ENCODE results near the gene BIN1. TPM values are rescaled to one million over a fixed set of nuclear protein-coding genes. Genes with fewer than 3 reads are reported as not detected.

Gene BIN1
- total RNA-seq, 4 donors from 2014 or later: 36.1 to 101 (median 53.9) TPM

GRCh38 chr2:127139766-127140165, 32.8 kb upstream of the BIN1 start:
- H3K4me3 ChIP-seq: no peak overlapping the region
- H3K9me3 ChIP-seq: no peaks in the 10 kb centered on the region
- no peak overlapping the region for H3K27ac ChIP-seq
- ATAC-seq: no peak
- H3K27me3 ChIP-seq: no peaks in the 10 kb centered on the region
- H3K4me1 ChIP-seq: peaks cover 0 to 22% (median 10%) of the 10 kb centered on the region in 3 donors
- no peak for TF ChIP-seq CTCF (IDR thresholded peaks at IDR 0.05)
- no peak for TF ChIP-seq POLR2A (IDR thresholded peaks at IDR 0.05)
- no peak for TF ChIP-seq EP300 (IDR thresholded peaks at IDR 0.05)
- TF ChIP-seq POLR2AphosphoS5 (IDR thresholded peaks at IDR 0.05): no peak
- 59 to 67% methylated on average over 2 of the region's 2 CpGs for WGBS, 2 donors (ENCODE audit: low coverage in 1 of 2)
- no peaks in the 10 kb centered on the region for H3K36me3 ChIP-seq

DNA sequence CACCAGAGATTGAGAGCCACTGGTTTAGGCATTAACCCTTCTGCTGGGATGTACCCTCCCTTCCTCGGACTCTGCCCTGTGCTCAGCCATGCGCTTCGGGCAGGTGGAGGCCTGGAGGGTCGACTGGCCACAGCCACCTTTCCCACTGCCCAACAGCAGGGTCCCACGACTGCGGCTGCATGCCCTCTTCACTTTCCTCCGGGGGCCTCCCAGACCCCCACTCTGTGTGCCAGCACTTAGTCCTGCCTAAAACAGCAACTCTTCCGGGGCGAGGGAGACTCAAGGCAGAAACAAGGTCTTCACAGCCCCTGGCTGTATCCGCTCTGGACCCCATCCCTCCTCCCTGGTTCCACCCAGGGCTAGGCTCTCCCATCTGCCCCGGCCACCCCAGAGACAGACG, 31.3 kb upstream of the BIN1 start:
- no peaks in the 10 kb centered on the region for H3K36me3 ChIP-seq
- no peak for ATAC-seq
- 83 to 100% methylated on average over 2 to 3 of the region's 12 CpGs for WGBS, 2 donors (ENCODE audit: low coverage in 1 of 2)
- H3K4me3 ChIP-seq: no peak overlapping the region
- H3K4me1 ChIP-seq: peaks cover 0 to 7% (median 0%) of the 10 kb centered on the region in 3 donors
- no peak overlapping the region for H3K27ac ChIP-seq
- H3K9me3 ChIP-seq: no peaks in the 10 kb centered on the region
- TF ChIP-seq POLR2AphosphoS5 (IDR thresholded peaks at IDR 0.05) (no peak), POLR2A (IDR thresholded peaks at IDR 0.05) (no peak), CTCF (IDR thresholded peaks at IDR 0.05) (no peak), EP300 (IDR thresholded peaks at IDR 0.05) (no peak)
- H3K27me3 ChIP-seq: no peaks in the 10 kb centered on the region

GRCh38 chr2:127137741-127138140, 30.8 kb upstream of the BIN1 start:
- H3K9me3 ChIP-seq: no peaks in the 10 kb centered on the region
- ATAC-seq: no peak
- H3K36me3 ChIP-seq: no peaks in the 10 kb centered on the region
- no peak overlapping the region for H3K27ac ChIP-seq
- WGBS, 2 donors (ENCODE audit: low coverage in 1 of 2): 83% methylated on average over 1 of the region's 15 CpGs; no CpG with 5 or more reads in 1 of the 2 donors
- TF ChIP-seq CTCF (IDR thresholded peaks at IDR 0.05): no peak
- TF ChIP-seq EP300 (IDR thresholded peaks at IDR 0.05): no peak
- TF ChIP-seq POLR2AphosphoS5 (IDR thresholded peaks at IDR 0.05): no peak
- peaks cover 0 to 1% (median 0%) of the 10 kb centered on the region in 3 donors for H3K4me1 ChIP-seq
- no peak overlapping the region for H3K4me3 ChIP-seq
- H3K27me3 ChIP-seq: no peaks in the 10 kb centered on the region

- no peaks in the 10 kb centered on the region for H3K9me3 ChIP-seq
- no peak for ATAC-seq
- H3K27ac ChIP-seq: no peak overlapping the region
- whole genome bisulfite sequencing, 2 donors (ENCODE audit: low coverage in 1 of 2): no CpG with 5 or more reads among the region's 12 CpGs
- no peaks in the 10 kb centered on the region for H3K36me3 ChIP-seq
- H3K27me3 ChIP-seq: no peaks in the 10 kb centered on the region
- no peak overlapping the region for H3K4me3 ChIP-seq
- no peak for TF ChIP-seq POLR2A (IDR thresholded peaks at IDR 0.05)
- no peak for TF ChIP-seq POLR2AphosphoS5 (IDR thresholded peaks at IDR 0.05)
- H3K4me1 ChIP-seq: no peaks in the 10 kb centered on the region
Observed at GRCh38 chr2:127137225-127137624, 30.3 kb upstream of the BIN1 start.

GRCh38 chr2:127134833-127135830, 28.2 kb upstream of the BIN1 start:
- Histone ChIP-seq H3K4me1 (no peaks in the 10 kb centered on the region), H3K27ac (no peak overlapping the region), H3K9me3 (no peaks in the 10 kb centered on the region), H3K36me3 (no peaks in the 10 kb centered on the region), H3K27me3 (no peaks in the 10 kb centered on the region), H3K4me3 (no peak overlapping the region)
- no peak for TF ChIP-seq POLR2AphosphoS5 (IDR thresholded peaks at IDR 0.05)
- TF ChIP-seq EP300 (IDR thresholded peaks at IDR 0.05): no peak
- no peak for TF ChIP-seq CTCF (IDR thresholded peaks at IDR 0.05)
- TF ChIP-seq POLR2A (IDR thresholded peaks at IDR 0.05): no peak
- no peak for ATAC-seq
- WGBS, 2 donors (ENCODE audit: low coverage in 1 of 2): 85 to 100% methylated on average over 1 to 10 of the region's 15 CpGs

Measured in gastroesophageal sphincter (tissue), 4 donors.